ENCODE measurements around the gene NF2.

The NF2 gene

GRCh38 chr22:29654882-29655281, 51.4 kb downstream of the NF2 start:
- Histone ChIP-seq H3K4me3 (ENCODE audit: low read length in 2 of 2) (no peak overlapping the region), H3K36me3 (ENCODE audit: control insufficient read depth in 2 of 2, insufficient read depth in 2 of 2, low read length in 2 of 2) (peaks cover 7 to 20% of the 10 kb centered on the region in 2 donors)

GRCh38 chr22:29658176-29658575, 54.7 kb downstream of the NF2 start:
- H3K4me1 ChIP-seq (ENCODE audit: control insufficient read depth in 2 of 2, insufficient read depth in 2 of 2, low read length in 2 of 2), result no peaks in the 10 kb centered on the region
- H3K27ac ChIP-seq (ENCODE audit: low read depth in 2 of 2, low read length in 2 of 2), result no peak overlapping the region
- H3K4me3 ChIP-seq (ENCODE audit: low read length in 2 of 2), result no peak overlapping the region
- H3K9me3 ChIP-seq (ENCODE audit: control insufficient read depth in 2 of 2, low read length in 2 of 2), result no peaks in the 10 kb centered on the region
- no peak overlapping the region for H3K9ac ChIP-seq (ENCODE audit: low read depth in 1 of 2, low read length in 2 of 2)
- no peaks in the 10 kb centered on the region for H3K27me3 ChIP-seq (ENCODE audit: control insufficient read depth in 2 of 2, insufficient read depth in 2 of 2, low read length in 2 of 2)
- peaks cover 16 to 38% of the 10 kb centered on the region in 2 donors for H3K36me3 ChIP-seq (ENCODE audit: control insufficient read depth in 2 of 2, insufficient read depth in 2 of 2, low read length in 2 of 2)

More at GRCh38 chr22:29654882-29655281, 51.4 kb downstream of the NF2 start:
- no peaks in the 10 kb centered on the region for H3K9me3 ChIP-seq (ENCODE audit: control insufficient read depth in 2 of 2, low read length in 2 of 2)
- no peak overlapping the region for H3K9ac ChIP-seq (ENCODE audit: low read depth in 1 of 2, low read length in 2 of 2)
- no peaks in the 10 kb centered on the region for H3K27me3 ChIP-seq (ENCODE audit: control insufficient read depth in 2 of 2, insufficient read depth in 2 of 2, low read length in 2 of 2)
- no peaks in the 10 kb centered on the region for H3K4me1 ChIP-seq (ENCODE audit: control insufficient read depth in 2 of 2, insufficient read depth in 2 of 2, low read length in 2 of 2)
- no peak overlapping the region for H3K27ac ChIP-seq (ENCODE audit: low read depth in 2 of 2, low read length in 2 of 2)

- Histone ChIP-seq H3K9me3 (ENCODE audit: control insufficient read depth in 2 of 2, low read length in 2 of 2) (no peaks in the 10 kb centered on the region), H3K4me3 (ENCODE audit: low read length in 2 of 2) (no peak overlapping the region), H3K9ac (ENCODE audit: low read depth in 1 of 2, low read length in 2 of 2) (no peak overlapping the region), H3K36me3 (ENCODE audit: control insufficient read depth in 2 of 2, insufficient read depth in 2 of 2, low read length in 2 of 2) (peaks cover 11 to 40% of the 10 kb centered on the region in 2 donors), H3K27me3 (ENCODE audit: control insufficient read depth in 2 of 2, insufficient read depth in 2 of 2, low read length in 2 of 2) (no peaks in the 10 kb centered on the region), H3K4me1 (ENCODE audit: control insufficient read depth in 2 of 2, insufficient read depth in 2 of 2, low read length in 2 of 2) (no peaks in the 10 kb centered on the region), H3K27ac (ENCODE audit: low read depth in 2 of 2, low read length in 2 of 2) (no peak overlapping the region)
Measured at GRCh38 chr22:29660021-29660420, 56.6 kb downstream of the NF2 start.

GRCh38 chr22:29661336-29661735, 57.9 kb downstream of the NF2 start:
- no peak overlapping the region for H3K4me3 ChIP-seq (ENCODE audit: low read length in 2 of 2)
- no peak overlapping the region for H3K27ac ChIP-seq (ENCODE audit: low read depth in 2 of 2, low read length in 2 of 2)
- H3K27me3 ChIP-seq (ENCODE audit: control insufficient read depth in 2 of 2, insufficient read depth in 2 of 2, low read length in 2 of 2), result no peaks in the 10 kb centered on the region
- H3K9me3 ChIP-seq (ENCODE audit: control insufficient read depth in 2 of 2, low read length in 2 of 2), result no peaks in the 10 kb centered on the region
- H3K36me3 ChIP-seq (ENCODE audit: control insufficient read depth in 2 of 2, insufficient read depth in 2 of 2, low read length in 2 of 2), result peaks cover 11 to 38% of the 10 kb centered on the region in 2 donors
- H3K4me1 ChIP-seq (ENCODE audit: control insufficient read depth in 2 of 2, insufficient read depth in 2 of 2, low read length in 2 of 2), result no peaks in the 10 kb centered on the region
- no peak overlapping the region for H3K9ac ChIP-seq (ENCODE audit: low read depth in 1 of 2, low read length in 2 of 2)

- Histone ChIP-seq H3K4me1 (ENCODE audit: control insufficient read depth in 2 of 2, insufficient read depth in 2 of 2, low read length in 2 of 2) (no peaks in the 10 kb centered on the region), H3K27ac (ENCODE audit: low read depth in 2 of 2, low read length in 2 of 2) (no peak overlapping the region), H3K36me3 (ENCODE audit: control insufficient read depth in 2 of 2, insufficient read depth in 2 of 2, low read length in 2 of 2) (peaks cover 14 to 33% of the 10 kb centered on the region in 2 donors)
Measured at GRCh38 chr22:29663180-29663821, 59.9 kb downstream of the NF2 start.

GRCh38 chr22:29665486-29665885, 62.1 kb downstream of the NF2 start:
- Histone ChIP-seq H3K9me3 (ENCODE audit: control insufficient read depth in 2 of 2, low read length in 2 of 2) (no peaks in the 10 kb centered on the region), H3K27me3 (ENCODE audit: control insufficient read depth in 2 of 2, insufficient read depth in 2 of 2, low read length in 2 of 2) (no peaks in the 10 kb centered on the region), H3K36me3 (ENCODE audit: control insufficient read depth in 2 of 2, insufficient read depth in 2 of 2, low read length in 2 of 2) (peaks cover 19 to 44% of the 10 kb centered on the region in 2 donors), H3K4me3 (ENCODE audit: low read length in 2 of 2) (no peak overlapping the region), H3K4me1 (ENCODE audit: control insufficient read depth in 2 of 2, insufficient read depth in 2 of 2, low read length in 2 of 2) (no peaks in the 10 kb centered on the region), H3K9ac (ENCODE audit: low read depth in 1 of 2, low read length in 2 of 2) (no peak overlapping the region), H3K27ac (ENCODE audit: low read depth in 2 of 2, low read length in 2 of 2) (no peak overlapping the region)

More at GRCh38 chr22:29663180-29663821, 59.9 kb downstream of the NF2 start:
- H3K9ac ChIP-seq (ENCODE audit: low read depth in 1 of 2, low read length in 2 of 2), result no peak overlapping the region
- no peaks in the 10 kb centered on the region for H3K27me3 ChIP-seq (ENCODE audit: control insufficient read depth in 2 of 2, insufficient read depth in 2 of 2, low read length in 2 of 2)
- H3K9me3 ChIP-seq (ENCODE audit: control insufficient read depth in 2 of 2, low read length in 2 of 2), result no peaks in the 10 kb centered on the region
- no peak overlapping the region for H3K4me3 ChIP-seq (ENCODE audit: low read length in 2 of 2)

GRCh38 chr22:29668673-29669072, 65.2 kb downstream of the NF2 start:
- peaks cover 28 to 46% of the 10 kb centered on the region in 2 donors for H3K36me3 ChIP-seq (ENCODE audit: control insufficient read depth in 2 of 2, insufficient read depth in 2 of 2, low read length in 2 of 2)
- no peak overlapping the region for H3K4me3 ChIP-seq (ENCODE audit: low read length in 2 of 2)
- no peaks in the 10 kb centered on the region for H3K27me3 ChIP-seq (ENCODE audit: control insufficient read depth in 2 of 2, insufficient read depth in 2 of 2, low read length in 2 of 2)
- H3K9ac ChIP-seq (ENCODE audit: low read depth in 1 of 2, low read length in 2 of 2), result no peak overlapping the region
- no peaks in the 10 kb centered on the region for H3K9me3 ChIP-seq (ENCODE audit: control insufficient read depth in 2 of 2, low read length in 2 of 2)
- no peak overlapping the region for H3K27ac ChIP-seq (ENCODE audit: low read depth in 2 of 2, low read length in 2 of 2)
- no peaks in the 10 kb centered on the region for H3K4me1 ChIP-seq (ENCODE audit: control insufficient read depth in 2 of 2, insufficient read depth in 2 of 2, low read length in 2 of 2)

- Histone ChIP-seq H3K4me3 (ENCODE audit: low read length in 2 of 2) (no peak overlapping the region), H3K9me3 (ENCODE audit: control insufficient read depth in 2 of 2, low read length in 2 of 2) (no peaks in the 10 kb centered on the region), H3K4me1 (ENCODE audit: control insufficient read depth in 2 of 2, insufficient read depth in 2 of 2, low read length in 2 of 2) (no peaks in the 10 kb centered on the region), H3K27ac (ENCODE audit: low read depth in 2 of 2, low read length in 2 of 2) (no peak overlapping the region), H3K9ac (ENCODE audit: low read depth in 1 of 2, low read length in 2 of 2) (no peak overlapping the region), H3K27me3 (ENCODE audit: control insufficient read depth in 2 of 2, insufficient read depth in 2 of 2, low read length in 2 of 2) (no peaks in the 10 kb centered on the region), H3K36me3 (ENCODE audit: control insufficient read depth in 2 of 2, insufficient read depth in 2 of 2, low read length in 2 of 2) (peaks cover 47 to 61% of the 10 kb centered on the region in 2 donors)
Measured at GRCh38 chr22:29670626-29671025, 67.2 kb downstream of the NF2 start.

- H3K9me3 ChIP-seq (ENCODE audit: control insufficient read depth in 2 of 2, low read length in 2 of 2), result no peaks in the 10 kb centered on the region
- H3K27me3 ChIP-seq (ENCODE audit: control insufficient read depth in 2 of 2, insufficient read depth in 2 of 2, low read length in 2 of 2), result no peaks in the 10 kb centered on the region
- H3K9ac ChIP-seq (ENCODE audit: low read depth in 1 of 2, low read length in 2 of 2), result no peak overlapping the region
- H3K4me3 ChIP-seq (ENCODE audit: low read length in 2 of 2), result no peak overlapping the region
- H3K27ac ChIP-seq (ENCODE audit: low read depth in 2 of 2, low read length in 2 of 2), result no peak overlapping the region
- H3K36me3 ChIP-seq (ENCODE audit: control insufficient read depth in 2 of 2, insufficient read depth in 2 of 2, low read length in 2 of 2), result peaks cover 54 to 75% of the 10 kb centered on the region in 2 donors
- no peaks in the 10 kb centered on the region for H3K4me1 ChIP-seq (ENCODE audit: control insufficient read depth in 2 of 2, insufficient read depth in 2 of 2, low read length in 2 of 2)
Measured at GRCh38 chr22:29673361-29674066, 70.1 kb downstream of the NF2 start.

GRCh38 chr22:29674121-29674520, 70.7 kb downstream of the NF2 start:
- no peak overlapping the region for H3K27ac ChIP-seq (ENCODE audit: low read depth in 2 of 2, low read length in 2 of 2)
- H3K27me3 ChIP-seq (ENCODE audit: control insufficient read depth in 2 of 2, insufficient read depth in 2 of 2, low read length in 2 of 2), result no peaks in the 10 kb centered on the region
- no peak overlapping the region for H3K4me3 ChIP-seq (ENCODE audit: low read length in 2 of 2)
- H3K9ac ChIP-seq (ENCODE audit: low read depth in 1 of 2, low read length in 2 of 2), result no peak overlapping the region
- H3K4me1 ChIP-seq (ENCODE audit: control insufficient read depth in 2 of 2, insufficient read depth in 2 of 2, low read length in 2 of 2), result no peaks in the 10 kb centered on the region
- H3K36me3 ChIP-seq (ENCODE audit: control insufficient read depth in 2 of 2, insufficient read depth in 2 of 2, low read length in 2 of 2), result peaks cover 55 to 75% of the 10 kb centered on the region in 2 donors
- no peaks in the 10 kb centered on the region for H3K9me3 ChIP-seq (ENCODE audit: control insufficient read depth in 2 of 2, low read length in 2 of 2)
